Measurements from ENCODE around the gene ECT2L.

The ECT2L gene

GRCh38 chr6:138944412-138944811, 148.5 kb downstream of the ECT2L start:
- Mint-ChIP-seq H3K4me1 (ENCODE audit: low read depth in 2 of 2) (peaks cover 19 to 26% of the 10 kb centered on the region in 2 donors), H3K27me3 (no peaks in the 10 kb centered on the region), H3K9me3 (no peaks in the 10 kb centered on the region), H3K4me3 (no peak overlapping the region), H3K27ac (peak overlapping the region in 1 of 2 donors; percentile 29), H3K36me3 (ENCODE audit: insufficient read depth) (peaks cover 44% of the 10 kb centered on the region)
- peak; percentile 96 for ATAC-seq (replicated peaks)
- DNase-seq, result peak in 2 of 3 experiments; percentile 25 to 33

DNA sequence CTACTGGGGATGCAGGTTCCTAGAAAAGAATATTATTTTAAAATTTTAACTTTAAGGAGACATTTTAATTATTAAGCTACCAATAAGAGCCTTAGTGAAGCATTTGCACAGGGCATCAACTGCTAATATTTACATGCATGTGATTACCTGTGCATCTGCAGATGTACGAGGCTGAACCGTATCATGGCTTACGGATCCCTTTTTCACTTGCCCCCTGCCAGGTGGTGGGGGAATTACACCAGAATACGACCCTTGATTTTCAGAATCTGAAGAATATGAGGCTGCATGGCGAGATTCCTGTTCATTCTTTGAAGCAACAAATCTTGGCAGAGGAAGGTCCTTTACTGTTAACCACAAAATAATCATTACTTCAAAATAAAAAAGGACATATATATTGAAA, 149.5 kb downstream of the ECT2L start:
- ATAC-seq (replicated peaks), result no peak
- DNase-seq, result no peak
- H3K27ac Mint-ChIP-seq, result no peak overlapping the region
- peaks cover 19 to 29% of the 10 kb centered on the region in 2 donors for H3K4me1 Mint-ChIP-seq (ENCODE audit: low read depth in 2 of 2)
- H3K4me3 Mint-ChIP-seq, result no peak overlapping the region
- peaks cover 36% of the 10 kb centered on the region for H3K36me3 Mint-ChIP-seq (ENCODE audit: insufficient read depth)
- no peaks in the 10 kb centered on the region for H3K9me3 Mint-ChIP-seq
- no peaks in the 10 kb centered on the region for H3K27me3 Mint-ChIP-seq

DNA sequence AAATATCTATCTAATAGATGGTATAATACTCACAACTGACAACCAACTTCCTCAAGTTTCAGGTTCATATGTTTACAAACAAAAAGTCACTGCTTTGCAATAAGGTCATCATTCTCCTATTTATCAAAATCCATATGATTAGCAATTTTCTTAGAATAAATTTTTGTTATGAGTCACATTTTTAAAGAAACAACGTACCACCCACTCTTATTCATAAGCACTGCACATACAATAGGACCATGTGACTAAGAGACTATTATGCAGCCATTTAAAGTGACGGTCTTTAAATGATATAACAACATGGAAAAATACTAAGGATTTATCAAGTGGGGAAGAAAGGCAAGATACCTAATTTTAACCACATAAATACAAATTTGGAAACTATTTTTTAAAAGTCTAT, 152.1 kb downstream of the ECT2L start:
- ATAC-seq (replicated peaks) (no peak), DNase-seq (no peak)
- Mint-ChIP-seq H3K4me1 (ENCODE audit: low read depth in 2 of 2) (peaks cover 21 to 42% of the 10 kb centered on the region in 2 donors), H3K27ac (peak overlapping the region in 1 of 2 donors; percentile 63), H3K36me3 (ENCODE audit: insufficient read depth) (peaks cover 27% of the 10 kb centered on the region), H3K27me3 (no peaks in the 10 kb centered on the region), H3K4me3 (no peak overlapping the region), H3K9me3 (no peaks in the 10 kb centered on the region)

DNA sequence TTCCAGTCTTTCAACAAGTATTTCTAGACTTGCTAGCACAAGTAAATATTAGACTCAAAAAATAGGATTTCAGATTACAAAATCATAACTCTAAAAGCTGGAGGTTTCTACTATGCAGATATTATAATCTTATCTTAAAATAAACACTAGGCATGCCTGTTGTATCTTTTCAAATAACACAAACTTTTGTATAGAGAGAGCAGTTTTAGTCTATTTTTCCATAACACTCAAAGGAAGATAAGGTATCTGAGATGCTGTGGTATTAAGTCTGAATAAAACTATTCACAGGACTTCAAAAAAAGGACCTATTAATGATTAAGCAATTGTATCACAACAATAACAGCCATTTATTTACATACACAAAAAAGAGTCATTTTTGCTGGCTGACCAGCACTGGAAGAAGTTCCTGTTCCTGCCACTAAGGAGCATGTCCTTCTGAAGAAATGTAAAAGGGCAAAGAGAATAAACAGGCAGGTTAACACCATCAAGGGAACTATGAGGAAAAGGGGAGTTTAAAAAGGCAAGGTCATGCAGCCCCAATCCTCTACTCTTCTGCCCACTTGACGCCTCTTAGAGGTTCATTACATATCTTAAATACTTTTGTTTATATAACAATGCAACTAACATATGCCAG, 152.8 kb downstream of the ECT2L start:
- H3K4me1 Mint-ChIP-seq (ENCODE audit: low read depth in 2 of 2), result peaks cover 26 to 48% of the 10 kb centered on the region in 2 donors
- DNase-seq, result no peak
- H3K4me3 Mint-ChIP-seq, result no peak overlapping the region
- H3K36me3 Mint-ChIP-seq (ENCODE audit: insufficient read depth), result peaks cover 23% of the 10 kb centered on the region
- H3K27ac Mint-ChIP-seq, result peak overlapping the region in 1 of 2 donors; percentile 71
- H3K9me3 Mint-ChIP-seq, result no peaks in the 10 kb centered on the region
- ATAC-seq (replicated peaks), result no peak
- H3K27me3 Mint-ChIP-seq, result no peaks in the 10 kb centered on the region

DNA sequence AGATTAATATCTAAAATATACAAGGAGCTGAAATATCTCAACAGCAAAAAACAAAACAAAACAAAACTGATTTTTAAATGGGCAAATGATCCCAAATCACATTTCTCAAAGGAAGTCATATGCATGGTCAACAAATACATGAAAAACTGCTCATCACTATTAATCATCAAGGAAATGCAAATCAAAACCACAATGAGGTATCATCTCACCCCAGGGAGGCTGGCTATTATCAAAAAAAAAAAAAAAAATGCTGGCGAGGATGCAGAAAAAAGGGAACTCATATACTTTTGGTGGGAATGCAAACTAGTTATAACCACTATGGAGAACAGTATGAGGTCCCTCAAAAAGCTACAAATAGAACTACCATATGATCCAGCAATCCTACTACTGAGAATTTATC, 157.6 kb downstream of the ECT2L start:
- no peak for DNase-seq
- peak overlapping the region; percentile 33 to 40 for H3K4me3 Mint-ChIP-seq

More for the DNA sequence above, 157.6 kb downstream of the ECT2L start:
- ATAC-seq (replicated peaks), result no peak
- Mint-ChIP-seq H3K27me3 (no peaks in the 10 kb centered on the region), H3K36me3 (ENCODE audit: insufficient read depth) (peaks cover 4% of the 10 kb centered on the region), H3K4me1 (ENCODE audit: low read depth in 2 of 2) (peaks cover 39 to 71% of the 10 kb centered on the region in 2 donors), H3K27ac (peak overlapping the region; percentile 42 to 79), H3K9me3 (no peaks in the 10 kb centered on the region)

Data from effector memory CD8-positive, alpha-beta T cell (primary cell).